ENCODE measurements around the gene MT4. TPM values are rescaled to one million over a fixed set of nuclear protein-coding genes. Genes with fewer than 3 reads are reported as not detected.
A peak's percentile ranks its signal among the peaks of the same experiment; 100 is the strongest.

The MT4 gene
- polyA plus RNA-seq (2013, experiment 1 of 4), result not detected
- polyA plus RNA-seq (2013, experiment 2 of 4), result not detected
- not detected for polyA plus RNA-seq (2013, experiment 3 of 4)
- not detected for polyA plus RNA-seq (2013, experiment 4 of 4)

DNA sequence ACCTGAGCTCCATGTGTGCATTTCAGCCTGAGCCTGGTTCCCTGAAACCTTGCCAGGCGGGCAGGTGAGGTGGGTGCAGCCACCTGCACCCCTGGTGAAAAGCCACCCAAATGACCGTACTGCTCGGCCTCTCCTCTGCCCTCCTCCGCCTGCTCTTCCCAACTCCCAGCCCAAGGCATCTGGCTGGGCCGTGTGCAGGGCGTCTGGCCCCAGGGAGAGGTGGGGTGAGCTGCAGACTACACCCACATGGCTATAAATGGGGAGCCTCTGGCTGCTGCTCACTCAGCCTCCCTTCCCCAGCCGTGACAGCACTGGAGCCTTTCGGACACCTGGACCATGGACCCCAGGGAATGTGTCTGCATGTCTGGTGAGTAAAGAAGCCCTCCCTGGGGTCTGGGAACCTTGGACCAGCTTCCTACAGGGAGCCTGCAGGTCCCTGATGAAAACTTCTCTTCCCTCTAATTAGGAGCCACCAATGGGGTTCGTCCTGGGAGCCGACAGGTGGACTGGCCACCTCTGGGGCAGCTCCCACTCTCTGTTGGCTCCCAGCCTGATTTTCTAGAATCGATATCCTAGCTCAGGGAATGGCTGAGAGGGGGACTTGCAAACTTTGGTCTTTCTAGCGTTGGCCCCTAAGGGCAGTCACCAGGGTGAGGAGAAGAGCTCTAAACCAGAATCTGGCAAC is at the start of gene MT4:
MT4 (plus strand) TSS at position 281 of the 685 bp plus-strand sequence; CDS start at position 337, 56 bp downstream.
- Histone ChIP-seq H3K36me3 (ENCODE audit: control insufficient read depth, insufficient read depth, low read length) (no peaks in the 10 kb centered on the region), H3K4me1 (ENCODE audit: control insufficient read depth, insufficient read depth, low read length) (no peaks in the 10 kb centered on the region), H3K27ac (ENCODE audit: insufficient read depth, low read depth, low read length, poor library complexity, severe bottlenecking) (no peak within 1 kb of the TSS), H3K9me3 (ENCODE audit: control insufficient read depth, low read length) (no peaks in the 10 kb centered on the region), H3K27me3 (ENCODE audit: control insufficient read depth, insufficient read depth, low read length, poor library complexity, severe bottlenecking) (peaks cover 9% of the 10 kb centered on the region), H3K4me3 (ENCODE audit: insufficient read depth, low read depth, low read length) (no peak within 1 kb of the TSS)
- 91% methylated on average over 12 of the region's 12 CpGs for WGBS, 2 experiments

DNA sequence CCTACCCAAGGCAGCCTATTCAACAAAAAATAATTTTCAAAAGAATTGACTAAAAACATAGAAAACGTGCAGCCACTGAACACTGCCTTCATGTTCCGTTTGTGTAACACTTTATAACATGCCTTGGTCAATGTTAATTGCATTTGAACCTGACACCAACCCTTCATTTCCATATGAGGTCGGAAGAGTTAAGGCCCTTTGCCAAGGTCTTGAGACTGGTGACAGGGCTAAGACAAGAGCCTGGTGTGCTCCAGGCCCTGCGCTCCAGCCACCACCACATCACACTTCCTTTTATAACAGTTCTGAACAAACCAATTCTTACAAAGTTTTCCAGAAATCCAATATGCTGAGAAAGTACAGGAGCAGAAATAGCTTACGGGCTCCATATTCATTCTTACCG is 49.2 kb upstream of the MT4 start:
- H3K4me3 ChIP-seq (ENCODE audit: insufficient read depth, low read depth, low read length), result no peak overlapping the region
- 88% methylated on average over 6 of the region's 6 CpGs for WGBS, 2 experiments
- H3K4me1 ChIP-seq (ENCODE audit: control insufficient read depth, insufficient read depth, low read length), result peaks cover 4% of the 10 kb centered on the region
- no peak overlapping the region for H3K27ac ChIP-seq (ENCODE audit: insufficient read depth, low read depth, low read length, poor library complexity, severe bottlenecking)
- peaks cover 2% of the 10 kb centered on the region for H3K9me3 ChIP-seq (ENCODE audit: control insufficient read depth, low read length)
- H3K36me3 ChIP-seq (ENCODE audit: control insufficient read depth, insufficient read depth, low read length), result peaks cover 2% of the 10 kb centered on the region
- H3K27me3 ChIP-seq (ENCODE audit: control insufficient read depth, insufficient read depth, low read length, poor library complexity, severe bottlenecking), result no peaks in the 10 kb centered on the region

DNA sequence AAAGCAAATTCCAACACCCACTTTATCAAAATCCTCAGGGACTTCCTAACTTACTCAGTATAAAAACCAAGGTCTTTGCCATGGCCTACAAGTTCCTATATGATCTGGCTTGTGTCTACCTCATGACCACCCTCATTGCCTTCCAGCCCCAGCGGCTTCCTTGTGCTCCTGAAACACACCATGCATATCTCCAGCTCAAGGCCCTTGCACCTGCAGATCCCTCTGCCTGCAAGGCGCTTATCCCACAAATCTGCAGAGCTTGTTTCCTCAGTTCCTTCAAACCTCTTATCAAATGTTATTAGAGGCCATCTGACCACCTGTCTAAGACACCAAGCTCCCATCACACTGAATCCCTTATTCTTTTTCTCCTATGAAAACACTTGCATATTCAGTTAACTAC is 47.7 kb upstream of the MT4 start:
- Histone ChIP-seq H3K4me1 (ENCODE audit: control insufficient read depth, insufficient read depth, low read length) (peaks cover 4% of the 10 kb centered on the region), H3K9me3 (ENCODE audit: control insufficient read depth, low read length) (no peaks in the 10 kb centered on the region), H3K4me3 (ENCODE audit: insufficient read depth, low read depth, low read length) (no peak overlapping the region), H3K27me3 (ENCODE audit: control insufficient read depth, insufficient read depth, low read length, poor library complexity, severe bottlenecking) (no peaks in the 10 kb centered on the region), H3K36me3 (ENCODE audit: control insufficient read depth, insufficient read depth, low read length) (no peaks in the 10 kb centered on the region), H3K27ac (ENCODE audit: insufficient read depth, low read depth, low read length, poor library complexity, severe bottlenecking) (no peak overlapping the region)
- WGBS, 2 experiments, result 90 to 92% methylated on average over 2 of the region's 2 CpGs

DNA sequence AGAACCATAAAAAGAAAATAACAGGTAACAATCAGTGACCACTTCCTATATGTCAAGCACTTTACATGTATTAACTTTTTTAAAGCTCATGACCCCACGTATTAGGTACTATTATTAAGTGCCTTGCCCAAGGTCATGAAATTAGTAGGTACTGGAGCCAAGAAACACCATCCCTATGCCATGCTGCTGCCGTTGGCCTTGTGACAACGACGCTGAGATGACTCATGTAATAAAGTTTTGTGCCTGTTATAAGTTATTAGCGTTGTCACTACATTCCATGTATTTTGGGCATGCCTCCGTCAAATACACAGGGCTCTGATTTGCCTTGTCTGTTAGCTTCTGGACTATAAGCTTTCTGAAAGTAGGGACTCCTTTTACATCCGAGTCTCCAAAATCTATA is 46.4 kb upstream of the MT4 start:
- WGBS, 2 experiments, result 97 to 98% methylated on average over 6 to 7 of the region's 7 CpGs
- H3K4me3 ChIP-seq (ENCODE audit: insufficient read depth, low read depth, low read length), result no peak overlapping the region
- no peaks in the 10 kb centered on the region for H3K27me3 ChIP-seq (ENCODE audit: control insufficient read depth, insufficient read depth, low read length, poor library complexity, severe bottlenecking)
- H3K4me1 ChIP-seq (ENCODE audit: control insufficient read depth, insufficient read depth, low read length), result peaks cover 4% of the 10 kb centered on the region
- H3K9me3 ChIP-seq (ENCODE audit: control insufficient read depth, low read length), result no peaks in the 10 kb centered on the region
- H3K36me3 ChIP-seq (ENCODE audit: control insufficient read depth, insufficient read depth, low read length), result no peaks in the 10 kb centered on the region
- no peak overlapping the region for H3K27ac ChIP-seq (ENCODE audit: insufficient read depth, low read depth, low read length, poor library complexity, severe bottlenecking)

DNA sequence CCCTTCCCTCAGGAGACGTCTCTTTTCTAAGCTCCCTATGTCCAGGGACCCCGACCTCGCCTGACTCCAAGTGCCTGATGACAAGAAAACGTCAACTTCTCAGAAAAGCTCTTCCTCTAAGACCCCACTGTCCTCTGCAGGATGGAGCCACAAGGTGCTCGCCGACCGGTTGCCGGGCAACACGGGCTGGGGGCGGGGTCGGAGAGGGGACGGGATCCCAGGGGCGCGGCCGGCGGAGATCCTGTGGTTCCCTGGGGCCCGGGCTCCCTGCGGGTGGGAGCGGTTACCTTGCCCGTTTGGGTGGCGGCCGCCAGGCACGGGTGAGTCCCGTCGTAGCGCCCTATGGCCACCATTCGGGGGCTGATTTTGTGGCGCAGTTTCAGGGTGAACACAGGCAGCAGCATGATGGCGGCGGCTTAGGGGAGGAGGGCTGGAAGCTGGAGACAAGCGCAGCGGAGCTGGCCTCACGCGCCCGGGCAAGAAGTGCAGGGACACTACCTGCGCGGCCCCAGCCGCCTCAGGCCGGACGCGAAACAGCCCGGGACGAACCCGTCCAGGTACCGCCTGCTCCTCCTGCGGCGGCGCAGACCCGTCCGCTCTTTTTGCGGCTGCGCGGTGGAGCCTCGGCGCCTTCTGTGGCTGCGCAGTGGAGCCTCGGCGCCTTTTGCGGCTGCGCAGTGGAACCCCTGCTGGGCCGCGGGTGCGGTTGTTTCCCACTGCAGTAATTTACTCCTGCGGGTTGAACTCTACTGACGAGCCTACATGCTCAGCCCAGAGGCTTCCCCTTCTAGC is 45.2 kb upstream of the MT4 start, which contains the start of gene BBS2:
BBS2 (minus strand) TSS at position 566 of the 792 bp plus-strand sequence; CDS start at position 404, 162 bp downstream.
- Histone ChIP-seq H3K36me3 (ENCODE audit: control insufficient read depth, insufficient read depth, low read length) (no peaks in the 10 kb centered on the region), H3K27me3 (ENCODE audit: control insufficient read depth, insufficient read depth, low read length, poor library complexity, severe bottlenecking) (no peaks in the 10 kb centered on the region), H3K27ac (ENCODE audit: insufficient read depth, low read depth, low read length, poor library complexity, severe bottlenecking) (peak within 1 kb of the TSS; percentile 63), H3K4me3 (ENCODE audit: insufficient read depth, low read depth, low read length) (peak within 1 kb of the TSS; percentile 97), H3K4me1 (ENCODE audit: control insufficient read depth, insufficient read depth, low read length) (peaks cover 4% of the 10 kb centered on the region), H3K9me3 (ENCODE audit: control insufficient read depth, low read length) (no peaks in the 10 kb centered on the region)
- WGBS, 2 experiments, result 0% methylated on average over 65 of the region's 65 CpGs

DNA sequence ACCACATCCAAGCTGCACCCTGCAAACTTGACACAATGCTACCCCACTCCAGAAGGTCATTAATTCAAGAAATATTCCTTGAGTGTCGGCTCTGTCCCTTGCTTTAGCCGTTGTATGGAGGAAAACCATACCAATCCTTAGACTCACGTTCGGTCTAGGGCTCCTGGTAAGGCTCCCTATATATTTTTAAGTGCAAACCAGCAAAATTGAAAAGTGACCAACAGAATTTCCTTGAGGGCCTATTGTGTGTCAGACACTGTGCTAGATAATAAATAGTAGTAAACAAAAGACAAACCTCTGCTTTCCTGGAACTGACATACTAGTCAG is 44.7 kb upstream of the MT4 start:
- Histone ChIP-seq H3K27ac (ENCODE audit: insufficient read depth, low read depth, low read length, poor library complexity, severe bottlenecking) (no peak overlapping the region), H3K27me3 (ENCODE audit: control insufficient read depth, insufficient read depth, low read length, poor library complexity, severe bottlenecking) (no peaks in the 10 kb centered on the region), H3K36me3 (ENCODE audit: control insufficient read depth, insufficient read depth, low read length) (no peaks in the 10 kb centered on the region), H3K4me3 (ENCODE audit: insufficient read depth, low read depth, low read length) (peak overlapping the region; percentile 97), H3K4me1 (ENCODE audit: control insufficient read depth, insufficient read depth, low read length) (peaks cover 4% of the 10 kb centered on the region), H3K9me3 (ENCODE audit: control insufficient read depth, low read length) (no peaks in the 10 kb centered on the region)
- 55 to 56% methylated on average over 4 of the region's 4 CpGs for WGBS, 2 experiments

DNA sequence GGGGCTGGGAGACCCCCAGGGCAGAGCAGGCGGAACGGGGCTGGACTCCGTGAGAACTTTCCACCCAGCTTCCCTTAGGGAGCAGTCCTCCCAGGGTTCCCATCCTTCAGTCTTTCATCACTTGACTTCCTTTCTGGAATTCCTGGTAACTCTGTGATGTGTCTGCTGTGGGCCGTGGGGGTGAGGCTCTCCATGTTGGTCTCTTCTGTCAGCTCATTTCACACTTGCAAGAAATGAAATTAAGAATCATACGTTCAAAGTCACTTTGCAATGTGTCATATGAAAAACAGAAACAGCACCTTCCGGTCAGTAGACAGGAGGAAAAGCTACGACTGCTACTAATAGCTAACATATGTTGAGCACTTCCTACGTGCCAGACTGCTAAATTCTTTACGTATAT is 39.6 kb upstream of the MT4 start:
- Histone ChIP-seq H3K9me3 (ENCODE audit: control insufficient read depth, low read length) (no peaks in the 10 kb centered on the region), H3K27me3 (ENCODE audit: control insufficient read depth, insufficient read depth, low read length, poor library complexity, severe bottlenecking) (peaks cover 3% of the 10 kb centered on the region), H3K27ac (ENCODE audit: insufficient read depth, low read depth, low read length, poor library complexity, severe bottlenecking) (no peak overlapping the region), H3K36me3 (ENCODE audit: control insufficient read depth, insufficient read depth, low read length) (no peaks in the 10 kb centered on the region), H3K4me1 (ENCODE audit: control insufficient read depth, insufficient read depth, low read length) (no peaks in the 10 kb centered on the region), H3K4me3 (ENCODE audit: insufficient read depth, low read depth, low read length) (no peak overlapping the region)
- WGBS, 2 experiments, result 93 to 94% methylated on average over 7 to 9 of the region's 9 CpGs

DNA sequence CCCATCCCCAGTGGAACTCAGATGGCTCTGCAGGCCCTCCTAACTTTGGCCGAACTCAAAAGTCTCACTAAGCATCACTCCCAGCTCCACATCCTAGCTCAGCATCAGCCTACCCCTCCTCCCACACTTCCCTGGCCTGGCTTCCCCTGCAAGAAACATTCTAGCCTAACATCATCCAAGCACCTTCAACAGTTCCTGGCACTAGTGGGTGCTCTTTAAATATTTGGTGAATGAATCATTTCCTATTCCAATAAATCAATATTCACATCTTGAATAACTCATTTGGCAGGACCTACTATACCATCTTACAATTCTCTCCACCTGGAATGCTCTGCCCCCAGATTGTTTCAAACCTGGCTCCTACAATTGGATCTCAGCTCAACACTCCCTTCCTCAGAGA is 34.0 kb upstream of the MT4 start:
- 90 to 96% methylated on average over 1 of the region's 1 CpG for WGBS, 2 experiments
- peaks cover 3% of the 10 kb centered on the region for H3K27me3 ChIP-seq (ENCODE audit: control insufficient read depth, insufficient read depth, low read length, poor library complexity, severe bottlenecking)
- no peak overlapping the region for H3K27ac ChIP-seq (ENCODE audit: insufficient read depth, low read depth, low read length, poor library complexity, severe bottlenecking)
- H3K4me1 ChIP-seq (ENCODE audit: control insufficient read depth, insufficient read depth, low read length), result no peaks in the 10 kb centered on the region
- no peak overlapping the region for H3K4me3 ChIP-seq (ENCODE audit: insufficient read depth, low read depth, low read length)
- no peaks in the 10 kb centered on the region for H3K36me3 ChIP-seq (ENCODE audit: control insufficient read depth, insufficient read depth, low read length)
- no peaks in the 10 kb centered on the region for H3K9me3 ChIP-seq (ENCODE audit: control insufficient read depth, low read length)

DNA sequence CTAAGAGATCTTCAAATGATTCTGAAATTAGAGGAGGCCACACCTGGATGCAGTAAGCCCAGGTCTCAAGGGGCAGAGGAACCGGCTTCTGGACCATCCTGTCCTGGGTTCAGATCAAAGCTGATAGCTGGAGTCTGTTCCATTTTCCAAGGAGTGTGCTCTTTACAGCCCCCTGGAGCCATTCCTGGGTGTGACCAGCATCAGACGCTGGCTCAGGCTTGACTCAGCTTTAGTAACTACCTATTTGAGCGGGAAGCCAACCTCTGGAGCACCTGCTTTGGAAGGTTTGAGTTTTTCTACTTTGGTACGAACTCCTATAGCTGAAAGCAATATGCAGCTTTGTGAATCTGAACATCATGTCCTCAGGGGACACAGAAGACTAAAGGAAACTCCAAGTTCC is 32.2 kb upstream of the MT4 start:
- Histone ChIP-seq H3K4me3 (ENCODE audit: insufficient read depth, low read depth, low read length) (no peak overlapping the region), H3K9me3 (ENCODE audit: control insufficient read depth, low read length) (no peaks in the 10 kb centered on the region), H3K27ac (ENCODE audit: insufficient read depth, low read depth, low read length, poor library complexity, severe bottlenecking) (no peak overlapping the region), H3K36me3 (ENCODE audit: control insufficient read depth, insufficient read depth, low read length) (no peaks in the 10 kb centered on the region), H3K4me1 (ENCODE audit: control insufficient read depth, insufficient read depth, low read length) (no peaks in the 10 kb centered on the region), H3K27me3 (ENCODE audit: control insufficient read depth, insufficient read depth, low read length, poor library complexity, severe bottlenecking) (no peaks in the 10 kb centered on the region)
- WGBS, 2 experiments, result 75% methylated on average over 4 of the region's 4 CpGs

DNA sequence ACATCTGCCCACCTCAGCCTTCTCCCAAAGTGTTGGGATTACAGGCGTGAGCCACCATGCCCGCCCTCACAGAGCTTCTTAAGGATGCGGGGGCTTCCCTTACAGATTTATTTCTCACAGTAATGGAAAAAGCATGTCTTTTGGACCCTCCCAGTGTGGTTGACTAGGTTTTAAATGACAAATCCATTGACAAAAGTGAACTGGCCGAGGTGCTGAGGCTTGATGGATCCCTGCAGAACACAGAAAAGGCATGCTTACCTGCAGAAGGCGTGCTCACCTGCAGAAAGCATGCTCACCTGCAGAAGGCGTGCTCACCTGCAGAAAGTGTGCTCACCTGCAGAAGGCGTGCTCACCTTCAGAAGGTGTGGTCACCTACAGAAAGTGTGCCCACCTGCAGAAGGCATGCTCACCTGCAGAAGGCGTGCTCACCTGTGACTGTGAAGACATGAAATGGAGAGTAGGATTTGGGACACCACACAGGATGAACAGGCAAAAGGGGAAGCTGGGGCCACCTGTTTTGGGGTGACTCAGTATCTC is 30.0 kb upstream of the MT4 start:
- Histone ChIP-seq H3K4me1 (ENCODE audit: control insufficient read depth, insufficient read depth, low read length) (no peaks in the 10 kb centered on the region), H3K36me3 (ENCODE audit: control insufficient read depth, insufficient read depth, low read length) (no peaks in the 10 kb centered on the region), H3K4me3 (ENCODE audit: insufficient read depth, low read depth, low read length) (no peak overlapping the region), H3K9me3 (ENCODE audit: control insufficient read depth, low read length) (no peaks in the 10 kb centered on the region), H3K27me3 (ENCODE audit: control insufficient read depth, insufficient read depth, low read length, poor library complexity, severe bottlenecking) (no peaks in the 10 kb centered on the region), H3K27ac (ENCODE audit: insufficient read depth, low read depth, low read length, poor library complexity, severe bottlenecking) (no peak overlapping the region)
- 88 to 90% methylated on average over 8 of the region's 8 CpGs for WGBS, 2 experiments

All from ectodermal cell (in vitro differentiated cells).